K562 (cell line): ENCODE measurements around the gene ZNHIT2. TPM values are rescaled to one million over a fixed set of nuclear protein-coding genes. Genes with fewer than 3 reads are reported as not detected.

Experiments
- FOXA1 ChIP-seq: fragments of 450-650 bp; IDR thresholded peaks from 2 replicates; pipeline ENCODE4 v1.6.1; 2016; ENCODE audit warnings: mild to moderate bottlenecking, borderline replicate concordance
- HDAC1 ChIP-seq, 2 experiments: fragments of 450-650 bp; IDR thresholded peaks; 2 replicates each; pipeline ENCODE4 v1.6.1; 2016 to 2017; ENCODE audit warnings: inconsistent platforms in 1 of 2, mild to moderate bottlenecking in 1 of 2, moderate library complexity in 1 of 2
- KLF13 ChIP-seq: fragments of 450-650 bp; IDR thresholded peaks from 2 replicates; pipeline ENCODE4 v1.6.1; 2016; ENCODE audit warnings: missing genetic modification characterization, low read depth, mild to moderate bottlenecking, missing compliant biosample characterization, moderate library complexity, borderline replicate concordance
- MTF1 ChIP-seq: fragments of 250-450 bp; sonication (Bioruptor Pico); IDR thresholded peaks from 2 replicates; pipeline ENCODE4 v1.9.0; 2021; ENCODE audit warnings: moderate library complexity, mild to moderate bottlenecking, inconsistent platforms, borderline replicate concordance
- MXI1 ChIP-seq: IDR thresholded peaks from 2 replicates; pipeline ENCODE4 v1.6.1; 2011; ENCODE audit warnings: low read depth, mild to moderate bottlenecking, improper control_type of control experiment, low read length
- NELFE ChIP-seq: IDR thresholded peaks from 2 replicates; pipeline ENCODE4 v1.6.1; 2011; ENCODE audit warnings: mild to moderate bottlenecking; ENCODE audit not compliant: insufficient read depth, insufficient read length
- NEUROD1 ChIP-seq: fragments of 150-350 bp; IDR thresholded peaks from 2 replicates; pipeline ENCODE4 v1.6.1; 2014; ENCODE audit warnings: borderline replicate concordance, low read length, low read depth; ENCODE audit not compliant: partially characterized antibody
- NR1H2 ChIP-seq: sonication (generic); formaldehyde crosslinking; IDR thresholded peaks from 2 replicates; pipeline ENCODE4 v1.4.0; 2020; ENCODE audit warnings: mild to moderate bottlenecking, missing genetic modification reagents
- OTX1 ChIP-seq: fragments of 450-650 bp; formaldehyde crosslinking; IDR thresholded peaks from 2 replicates; pipeline ENCODE4 v1.4.0; 2022; ENCODE audit warnings: mild to moderate bottlenecking
- PCBP1 ChIP-seq: fragments of 200-400 bp; formaldehyde crosslinking; IDR thresholded peaks from 2 replicates; pipeline ENCODE4 v1.6.1; 2018; ENCODE audit warnings: mild to moderate bottlenecking, low read depth, low read length; ENCODE audit not compliant: poor library complexity, severe bottlenecking
- RBM22 ChIP-seq: fragments of 200-400 bp; formaldehyde crosslinking; IDR thresholded peaks from 2 replicates; pipeline ENCODE4 v1.6.1; 2018; ENCODE audit warnings: low read length, low read depth; ENCODE audit not compliant: poor library complexity, severe bottlenecking
- SETDB1 ChIP-seq: IDR thresholded peaks from one replicate; pipeline ENCODE4 v1.6.1; 2012; ENCODE audit warnings: low read length, control low read depth, inconsistent platforms
- SRF ChIP-seq, 2 experiments: fragments of 250-450, 450-650 bp in 1 of 2; sonication (Bioruptor Pico) in 1 of 2; sonication (generic) in 1 of 2; formaldehyde crosslinking; IDR thresholded peaks; 2 replicates each; pipeline versions ENCODE4 v1.5.0 to v1.5.1; 2020 to 2022; ENCODE audit warnings: mild to moderate bottlenecking in 1 of 2, missing genetic modification reagents in 1 of 2
- STAT6 ChIP-seq: sonication (generic); formaldehyde crosslinking; IDR thresholded peaks from 2 replicates; pipeline ENCODE4 v1.8.1; 2023; ENCODE audit warnings: mild to moderate bottlenecking, missing genetic modification reagents
- TAF7 ChIP-seq: fragments of 450-650 bp; IDR thresholded peaks from 2 replicates; pipeline ENCODE4 v1.6.1; 2016; ENCODE audit warnings: missing genetic modification characterization, missing compliant biosample characterization
- ZBTB49 ChIP-seq: sonication (generic); formaldehyde crosslinking; IDR thresholded peaks from 2 replicates; pipeline ENCODE4 v1.8.0; 2022; ENCODE audit warnings: missing genetic modification reagents, mild to moderate bottlenecking, borderline replicate concordance
- ZNF133 ChIP-seq: fragments of 250-450 bp; sonication (Bioruptor Pico); IDR thresholded peaks from 2 replicates; pipeline ENCODE4 v1.4.0; 2020; ENCODE audit warnings: mild to moderate bottlenecking
- ZNF347 ChIP-seq: fragments of 450-650 bp; formaldehyde crosslinking; IDR thresholded peaks from 2 replicates; pipeline ENCODE4 v1.4.0; 2020; ENCODE audit warnings: low read depth, mild to moderate bottlenecking, moderate library complexity
- polyA plus RNA-seq, 8 experiments: library from polyadenylated mRNA; depleted of rRNA in 4 of 8; stranded (reverse) in 5 of 8; unstranded in 3 of 8; fragments of >200 nt; fragmentation: Nextera tagmentation in 2 of 8; fragmentation: Illumina TruSeq in 1 of 8; extraction: Ambion mirVana in 2 of 8; extraction: Trizol in 1 of 8; gene quantifications; 2 replicates each; pipeline versions ENCODE4 v1.2.1 to v1.2.3, GENCODE V29; 2011 to 2014; ENCODE audit warnings: inconsistent platforms in 1 of 8, missing spikeins in 1 of 8
- total RNA-seq, 7 experiments: library from RNA; depleted of rRNA in 6 of 7; stranded (reverse); fragments of >200 nt in 6 of 7; fragmentation: Illumina TruSeq in 2 of 7; extraction: Trizol in 2 of 7; gene quantifications; 2 replicates each; pipeline versions ENCODE4 v1.2.1 to v1.2.3, GENCODE V29; 2011 to 2021; ENCODE audit warnings: low replicate concordance in 1 of 7

The ZNHIT2 gene
- total and polyA plus RNA-seq, 9 of the 15 experiments (the other 6 are each of a cell fraction or from before 2014, with no cell fraction given) = 0.08 to 39.0 (median 2.5) TPM

DNA sequence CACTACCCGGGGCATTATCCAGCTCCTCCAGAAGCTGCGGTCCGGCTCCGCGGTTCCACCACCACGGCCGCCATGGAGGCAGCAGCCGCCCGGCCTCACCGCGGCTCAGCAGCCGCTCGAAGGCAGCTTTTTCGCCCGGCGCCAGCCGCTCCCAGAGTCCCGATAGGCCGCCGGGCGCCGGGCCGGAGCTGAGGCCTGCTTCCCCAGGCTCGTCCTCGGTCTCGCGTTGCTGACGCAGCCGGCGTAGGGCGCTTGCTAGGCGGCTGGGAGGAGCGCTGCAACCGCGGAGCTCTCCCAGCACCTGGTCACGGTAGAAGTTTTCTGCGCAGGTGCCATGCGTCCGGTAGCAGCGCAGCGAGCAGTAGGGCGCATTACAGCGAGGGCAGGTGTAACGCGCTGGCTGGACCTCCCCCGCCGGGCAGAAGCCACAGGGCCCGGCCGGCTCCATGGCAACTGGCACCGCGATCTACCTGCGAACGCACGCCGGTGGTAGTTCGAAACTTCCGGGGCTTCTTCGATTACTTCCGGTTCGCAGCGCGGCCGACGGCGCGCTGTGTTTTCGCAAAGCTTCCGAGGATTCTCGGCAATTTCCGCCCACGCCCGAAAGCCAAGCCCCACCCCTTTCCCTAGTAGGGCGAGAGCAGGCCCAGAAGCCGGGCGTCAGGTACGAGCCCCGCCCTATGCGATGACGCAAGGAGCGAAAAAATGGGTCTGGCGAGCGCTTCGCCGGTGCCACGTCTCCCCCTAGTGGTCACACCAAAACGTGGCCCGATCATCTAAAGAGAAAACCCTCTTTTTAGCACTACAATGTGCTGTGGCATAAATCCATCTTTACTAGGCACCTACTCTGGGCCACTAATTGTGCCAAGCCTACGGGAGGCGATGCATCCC, at the start of gene ZNHIT2 (continued):
- peak in 1 of 2 experiments; percentile 97; a peak in 2 of 4 replicates for TF ChIP-seq HDAC1 (IDR thresholded peaks at IDR 0.05)
- no peak for TF ChIP-seq FOXA1
- no peak for TF ChIP-seq TAF7 (tag)
- TF ChIP-seq OTX1 (CRISPR knock-in tag) = no peak
- TF ChIP-seq MXI1 = peak; percentile 95
- TF ChIP-seq ZBTB49 = no peak
- TF ChIP-seq ZNF133 (CRISPR knock-in tag) = no peak
- peak in 1 of 2 experiments; percentile 86; a peak in 3 of 4 replicates for TF ChIP-seq SRF (CRISPR knock-in tag; IDR thresholded peaks at IDR 0.05)
- TF ChIP-seq KLF13 (tag) = no peak
- TF ChIP-seq NR1H2 (CRISPR knock-in tag) = 0 out of 2 replicates have a peak, but pooled peaks have one; percentile 71
- TF ChIP-seq RBM22 = peak; percentile 98
- TF ChIP-seq SETDB1 = no peak
- 0 out of 2 replicates have a peak, but pooled peaks have one; percentile 29 for TF ChIP-seq STAT6 (CRISPR knock-in tag)
- no peak for TF ChIP-seq NEUROD1
- TF ChIP-seq NELFE = no peak
- TF ChIP-seq PCBP1 = peak; percentile 48
- no peak for TF ChIP-seq ZNF347
- TF ChIP-seq MTF1 (CRISPR knock-in tag) = no peak
